Activated CD4-positive, alpha-beta memory T cell treated with anti-CD3 and anti-CD28 coated beads for 36 hours (primary cell): ENCODE data around the gene FARP2. TPM values are rescaled to one million over a fixed set of nuclear protein-coding genes. Genes with fewer than 3 reads are reported as not detected.
"Not testable (repeated sequence)": the region's sequence is repeated elsewhere in the genome, so short reads cannot be mapped to it uniquely, and the experiment has no call there.

Experiments
- CTCF ChIA-PET: fragments of 350-600 bp; sonication (Branson Sonifier 250); formaldehyde crosslinking; loops from one replicate; lab custom pipeline; 2021; ENCODE audit warnings: antibody characterized with exemption, inconsistent platforms; lab: Charles Lee
- POLR2A ChIA-PET: fragments of 350-600 bp; sonication (Branson Sonifier 250); formaldehyde crosslinking; loops from one replicate; lab custom pipeline; 2021; ENCODE audit warnings: antibody characterized with exemption; lab: Charles Lee
- DNase-seq: peaks from one replicate; pipeline ENCODE4 v3.0.0-alpha.2; 2020
- H3K27ac Mint-ChIP-seq: one replicate; pipeline ENCODE4 v1.8.0; 2021; ENCODE audit warnings: mixed read lengths
- H3K27me3 Mint-ChIP-seq: one replicate; pipeline ENCODE4 v1.8.0; 2021; ENCODE audit warnings: mixed read lengths
- H3K36me3 Mint-ChIP-seq: one replicate; pipeline ENCODE4 v1.8.0; 2021; ENCODE audit warnings: mixed read lengths
- H3K4me1 Mint-ChIP-seq: one replicate; pipeline ENCODE4 v1.8.0; 2021; ENCODE audit warnings: low read depth, mixed read lengths
- H3K4me3 Mint-ChIP-seq: one replicate; pipeline ENCODE4 v1.8.0; 2021; ENCODE audit warnings: mild to moderate bottlenecking, mixed read lengths
- H3K9me3 Mint-ChIP-seq: one replicate; pipeline ENCODE4 v1.8.0; 2021; ENCODE audit warnings: mixed read lengths
- intact Hi-C: fragments of 100-400 bp; cut with micrococcal nuclease; formaldehyde crosslinking; loops from one replicate; pipeline ENCODE4 v1.15.1; 2023
- total RNA-seq, 2 experiments: library from RNA; stranded (reverse); gene quantifications; one replicate each; pipeline ENCODE4 v1.2.3, GENCODE V29; 2021

FARP2 gene
- total RNA-seq, 2 experiments from 2014 or later: 25.1 to 29.5 TPM

DNA sequence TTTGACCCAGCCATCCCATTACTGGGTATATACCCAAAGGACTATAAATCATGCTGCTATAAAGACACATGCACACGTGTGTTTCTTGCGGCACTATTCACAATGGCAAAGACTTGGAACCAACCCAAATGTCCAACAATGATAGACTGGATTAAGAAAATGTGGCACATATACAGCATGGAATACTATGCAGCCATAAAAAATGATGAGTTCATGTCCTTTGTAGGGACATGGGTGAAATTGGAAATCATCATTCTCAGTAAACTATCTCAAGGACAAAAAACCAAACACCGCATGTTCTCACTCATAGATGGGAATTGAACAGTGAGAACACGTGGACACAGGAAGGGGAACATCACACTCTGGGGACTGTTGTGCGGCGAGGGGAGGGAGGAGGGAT, 40.7 kb downstream of the FARP2 start:
- CTCF ChIA-PET, H3K27ac Mint-ChIP-seq, H3K9me3 Mint-ChIP-seq, DNase-seq, H3K4me1 Mint-ChIP-seq, H3K36me3 Mint-ChIP-seq, POLR2A ChIA-PET, intact Hi-C loops, H3K27me3 Mint-ChIP-seq, H3K4me3 Mint-ChIP-seq: not testable (repeated sequence)

DNA sequence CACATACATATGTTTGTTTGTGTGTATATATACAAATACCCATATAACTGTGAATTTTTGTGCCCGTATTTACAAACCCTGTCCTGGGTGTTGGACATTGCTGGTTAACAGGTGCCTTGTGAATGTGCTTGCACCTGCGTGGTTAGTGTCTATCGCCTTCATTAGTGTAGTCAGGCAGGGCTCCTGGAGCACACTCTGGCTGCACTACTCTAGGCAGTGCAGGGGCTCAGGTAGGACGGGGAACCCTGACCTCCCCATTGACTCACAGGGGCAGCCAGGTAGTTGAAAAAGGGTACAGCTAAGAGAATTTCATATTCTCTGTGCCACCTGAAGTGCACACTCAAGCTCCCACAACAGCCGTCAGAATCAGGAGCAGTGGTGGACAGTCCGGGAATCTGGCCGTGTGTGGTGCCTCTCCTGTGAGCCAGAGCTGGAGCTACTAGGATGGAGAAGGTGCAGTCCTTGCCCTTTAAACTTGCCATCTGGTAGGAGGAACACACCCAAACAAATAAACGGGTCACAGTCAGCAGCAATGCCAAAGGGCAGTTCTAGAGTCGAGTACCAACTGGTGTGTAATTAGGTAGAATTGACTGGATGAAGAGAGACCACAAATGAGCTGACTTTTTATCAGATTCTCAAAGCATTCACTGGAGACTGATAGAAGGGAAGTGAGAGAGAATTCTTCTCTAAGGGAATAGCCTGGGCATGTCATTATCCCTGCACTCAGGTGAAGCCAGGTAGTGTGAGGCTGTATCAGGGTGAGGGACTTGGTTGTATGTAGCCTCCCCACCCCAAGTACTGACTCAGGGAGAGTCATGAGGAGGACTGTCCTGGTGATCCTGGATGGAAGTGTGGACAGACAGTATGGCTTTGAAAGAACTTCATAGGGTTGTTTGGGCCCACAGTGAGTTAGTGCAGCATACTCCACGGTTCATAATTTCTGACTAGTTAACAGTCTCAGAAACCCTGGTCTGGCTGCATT, 44.1 kb downstream of the FARP2 start:
- Mint-ChIP-seq H3K27ac (no peak overlapping the region), H3K9me3 (no peaks in the 10 kb centered on the region), H3K27me3 (no peaks in the 10 kb centered on the region), H3K4me3 (no peak overlapping the region), H3K4me1 (no peaks in the 10 kb centered on the region), H3K36me3 (peaks cover 4% of the 10 kb centered on the region)
- no peak for DNase-seq
- intact Hi-C loops: no loop called here
- ChIA-PET CTCF (no interaction called here), POLR2A (no interaction called here)

- no peak for DNase-seq
- Mint-ChIP-seq H3K27me3 (no peaks in the 10 kb centered on the region), H3K4me1 (peaks cover 5% of the 10 kb centered on the region), H3K4me3 (no peak overlapping the region), H3K27ac (no peak overlapping the region), H3K36me3 (peaks cover 18% of the 10 kb centered on the region), H3K9me3 (no peaks in the 10 kb centered on the region)
- ChIA-PET CTCF (no interaction called here), POLR2A (no interaction called here)
- intact Hi-C loops: no loop called here
Measured at GRCh38 chr2:241408849-241409248, 52.8 kb downstream of the FARP2 start.

GRCh38 chr2:241410739-241411176, 54.7 kb downstream of the FARP2 start:
- Mint-ChIP-seq H3K4me1 (peaks cover 5% of the 10 kb centered on the region), H3K4me3 (no peak overlapping the region), H3K9me3 (no peaks in the 10 kb centered on the region), H3K27me3 (no peaks in the 10 kb centered on the region), H3K27ac (no peak overlapping the region), H3K36me3 (peaks cover 31% of the 10 kb centered on the region)
- intact Hi-C loops: no loop called here
- no peak for DNase-seq
- ChIA-PET POLR2A (no interaction called here), CTCF (no interaction called here)

DNA sequence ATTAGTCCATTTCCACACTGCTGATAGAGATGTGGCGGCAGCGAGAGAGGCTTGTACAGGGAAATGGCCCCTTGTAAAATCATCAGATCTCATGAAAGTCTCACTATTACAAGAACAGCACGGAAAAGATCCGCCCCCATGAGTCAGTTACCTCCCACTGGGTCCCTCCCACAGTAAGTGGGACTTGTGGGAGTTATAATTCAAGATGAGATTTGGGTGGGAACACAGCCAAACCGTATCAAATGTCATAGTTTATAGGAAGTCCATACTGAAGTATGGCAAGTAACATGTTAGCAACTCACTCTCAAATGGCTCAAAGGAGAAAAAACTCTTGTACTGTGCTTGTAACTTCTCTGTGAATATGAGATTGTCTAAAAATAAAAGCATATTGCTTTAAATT, 56.1 kb downstream of the FARP2 start:
- no peak for DNase-seq
- ChIA-PET CTCF (no interaction called here), POLR2A (no interaction called here)
- Mint-ChIP-seq H3K27me3 (no peaks in the 10 kb centered on the region), H3K4me1 (peaks cover 5% of the 10 kb centered on the region), H3K4me3 (no peak overlapping the region), H3K36me3 (peaks cover 36% of the 10 kb centered on the region), H3K27ac (no peak overlapping the region), H3K9me3 (no peaks in the 10 kb centered on the region)
- intact Hi-C loops: no loop called here

DNA sequence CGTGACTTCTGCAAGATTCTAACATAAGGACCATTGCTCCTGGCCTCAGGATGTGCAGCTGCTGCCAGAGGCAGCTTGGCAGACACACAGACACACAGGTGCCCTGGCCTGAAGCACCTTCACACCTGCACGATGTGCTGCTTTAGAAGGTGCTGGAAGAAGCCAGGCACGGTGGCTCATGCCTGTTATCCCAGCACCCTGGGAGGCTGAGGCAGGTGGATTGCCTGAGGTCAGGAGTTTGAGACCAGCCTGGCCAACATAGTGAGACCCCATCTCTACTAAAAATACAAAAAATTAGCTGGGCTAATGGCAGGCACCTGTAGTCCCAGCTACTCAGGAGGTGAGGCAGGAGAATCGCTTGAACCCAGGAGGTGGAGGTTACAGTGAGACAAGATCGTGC, 57.4 kb downstream of the FARP2 start:
- DNase-seq, POLR2A ChIA-PET, CTCF ChIA-PET, H3K4me3 Mint-ChIP-seq, H3K27ac Mint-ChIP-seq, H3K4me1 Mint-ChIP-seq, H3K27me3 Mint-ChIP-seq, H3K9me3 Mint-ChIP-seq, intact Hi-C loops: not testable (repeated sequence)
- peaks cover 45% of the 10 kb centered on the region for H3K36me3 Mint-ChIP-seq

- Mint-ChIP-seq H3K36me3 (peaks cover 49% of the 10 kb centered on the region), H3K27ac (no peak overlapping the region), H3K27me3 (no peaks in the 10 kb centered on the region), H3K9me3 (no peaks in the 10 kb centered on the region), H3K4me1 (peaks cover 5% of the 10 kb centered on the region), H3K4me3 (no peak overlapping the region)
- ChIA-PET POLR2A (no interaction called here), CTCF (interaction anchor here (0.8 kb wide), 1 partner anchor 1388 kb away, joined by 3 read pairs; no protein-coding TSS in a partner anchor)
- intact Hi-C loops: no loop called here
- DNase-seq: no peak
Measured at GRCh38 chr2:241413929-241414580, 58.0 kb downstream of the FARP2 start.

- no peak for DNase-seq
- H3K4me1 Mint-ChIP-seq: peaks cover 5% of the 10 kb centered on the region
- H3K4me3 Mint-ChIP-seq: no peak overlapping the region
- no peaks in the 10 kb centered on the region for H3K9me3 Mint-ChIP-seq
- ChIA-PET CTCF (no interaction called here), POLR2A (no interaction called here)
- intact Hi-C loops: no loop called here
- peaks cover 51% of the 10 kb centered on the region for H3K36me3 Mint-ChIP-seq
- no peaks in the 10 kb centered on the region for H3K27me3 Mint-ChIP-seq
- H3K27ac Mint-ChIP-seq: no peak overlapping the region
Measured at GRCh38 chr2:241415196-241415595, 59.1 kb downstream of the FARP2 start.

DNA sequence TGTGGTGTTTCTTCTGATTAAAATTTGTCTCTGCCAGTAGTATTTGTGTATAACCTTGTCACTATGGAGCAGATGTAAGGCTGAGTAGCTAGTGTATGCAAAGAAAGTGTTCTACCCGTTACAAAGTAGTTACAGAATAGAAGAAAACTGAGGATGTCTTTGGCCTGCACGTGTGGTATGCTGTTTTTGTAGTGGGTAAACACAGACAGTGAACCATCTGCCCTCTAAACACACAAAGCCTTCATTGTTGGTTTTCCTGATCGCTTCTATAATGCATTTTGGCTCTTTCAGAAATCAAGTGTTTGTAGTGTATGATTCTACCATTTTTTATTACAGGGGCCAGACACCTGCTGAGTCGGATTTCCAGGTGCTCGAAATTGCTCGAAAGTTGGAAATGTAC, 61.5 kb downstream of the FARP2 start:
- Mint-ChIP-seq H3K9me3 (peaks cover 8% of the 10 kb centered on the region), H3K4me3 (no peak overlapping the region), H3K27ac (no peak overlapping the region), H3K4me1 (no peaks in the 10 kb centered on the region), H3K36me3 (peaks cover 55% of the 10 kb centered on the region), H3K27me3 (no peaks in the 10 kb centered on the region)
- no peak for DNase-seq
- ChIA-PET POLR2A (no interaction called here), CTCF (no interaction called here)
- intact Hi-C loops: no loop called here

- Mint-ChIP-seq H3K9me3 (peaks cover 24% of the 10 kb centered on the region), H3K36me3 (peaks cover 49% of the 10 kb centered on the region), H3K4me1 (no peaks in the 10 kb centered on the region), H3K27me3 (no peaks in the 10 kb centered on the region), H3K27ac (no peak overlapping the region), H3K4me3 (no peak overlapping the region)
- ChIA-PET POLR2A (no interaction called here), CTCF (no interaction called here)
- intact Hi-C loops: no loop called here
- DNase-seq: no peak
Measured at GRCh38 chr2:241421330-241421729, 65.2 kb downstream of the FARP2 start.

DNA sequence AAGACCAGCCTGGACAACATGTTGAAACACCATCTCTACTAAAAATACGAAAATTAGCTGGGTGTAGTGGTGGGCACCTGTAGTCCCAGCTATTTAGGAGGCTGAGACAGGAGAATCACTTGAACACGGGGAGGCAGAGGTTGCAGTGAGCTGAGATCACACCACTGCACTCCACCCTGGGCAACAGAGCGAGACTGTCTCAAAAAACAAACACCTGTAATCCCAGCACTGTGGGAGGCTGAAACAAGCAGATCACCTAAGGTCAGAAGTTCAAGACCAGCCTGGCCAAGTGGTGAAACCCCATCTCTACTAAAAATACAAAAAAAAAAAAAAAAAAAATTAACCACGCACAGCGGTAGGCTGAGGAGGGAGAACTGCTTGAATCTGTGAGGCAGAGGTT, 65.9 kb downstream of the FARP2 start:
- H3K27me3 Mint-ChIP-seq, intact Hi-C loops, DNase-seq, H3K4me3 Mint-ChIP-seq, POLR2A ChIA-PET, CTCF ChIA-PET, H3K4me1 Mint-ChIP-seq, H3K27ac Mint-ChIP-seq: not testable (repeated sequence)
- Mint-ChIP-seq H3K9me3 (peaks cover 24% of the 10 kb centered on the region), H3K36me3 (peaks cover 45% of the 10 kb centered on the region)

GRCh38 chr2:241422350-241422749, 66.3 kb downstream of the FARP2 start:
- peaks cover 45% of the 10 kb centered on the region for H3K36me3 Mint-ChIP-seq

More at GRCh38 chr2:241422350-241422749, 66.3 kb downstream of the FARP2 start:
- POLR2A ChIA-PET: no interaction called here
- Mint-ChIP-seq H3K4me3 (no peak overlapping the region), H3K27me3 (no peaks in the 10 kb centered on the region), H3K9me3 (peaks cover 24% of the 10 kb centered on the region), H3K27ac (no peak overlapping the region), H3K4me1 (no peaks in the 10 kb centered on the region)
- DNase-seq: no peak
- intact Hi-C loops: no loop called here
- CTCF ChIA-PET: no interaction called here
